H1 (cell line): ENCODE measurements around the gene ATF7IP. TPM values are rescaled to one million over a fixed set of nuclear protein-coding genes. Genes with fewer than 3 reads are reported as not detected.

Experiments
- CTCF ChIA-PET: fragments of 300-600 bp; sonication (Branson Sonifier 250); formaldehyde crosslinking; loops from one replicate; lab custom pipeline; 2021; ENCODE audit not compliant: partially characterized antibody; lab: Charles Lee
- POLR2A ChIA-PET: fragments of 300-600 bp; sonication (Branson Sonifier 250); formaldehyde crosslinking; loops from one replicate; lab custom pipeline; 2021; ENCODE audit warnings: inconsistent platforms; ENCODE audit not compliant: partially characterized antibody; lab: Charles Lee
- DNase-seq, 2 experiments: peaks; one replicate each; pipeline versions ENCODE4 v3.0.0 to v3.0.0-alpha.2; 2010 to 2022; ENCODE audit warnings: low spot score in 2 of 2, low read depth in 1 of 2, mixed read lengths in 1 of 2
- FAIRE-seq: peaks from 2 replicates; lab custom pipeline; 2011; peaks lifted over from hg19 to GRCh38; lab: Jason Lieb, UNC
- H2AFZ ChIP-seq: 2 replicates; pipeline ENCODE4 v1.8.1; 2012; ENCODE audit warnings: low read length, inconsistent platforms
- H2AK5ac ChIP-seq: 2 replicates; pipeline ENCODE4 v1.6.1; 2013; ENCODE audit warnings: low read depth, low read length
- H2BK120ac ChIP-seq: replicated peaks from 2 replicates; pipeline ENCODE3; 2013; ENCODE audit warnings: low read depth, low read length, inconsistent platforms
- H2BK12ac ChIP-seq: 2 replicates; pipeline ENCODE4 v1.6.1; 2013; ENCODE audit warnings: low read depth, low read length
- H2BK15ac ChIP-seq: 2 replicates; pipeline ENCODE4 v1.6.1; 2013; ENCODE audit warnings: low read length
- H2BK20ac ChIP-seq: 2 replicates; pipeline ENCODE4 v1.6.1; 2013; ENCODE audit warnings: low read length
- H2BK5ac ChIP-seq: 2 replicates; pipeline ENCODE4 v1.6.1; 2013; ENCODE audit warnings: low read depth, low read length
- H3K14ac ChIP-seq: 2 replicates; pipeline ENCODE4 v1.6.1; 2013; ENCODE audit warnings: inconsistent platforms; ENCODE audit not compliant: insufficient read length
- H3K18ac ChIP-seq: 2 replicates; pipeline ENCODE4 v1.6.1; 2013; ENCODE audit warnings: low read length; ENCODE audit errors: extremely low read depth
- H3K23ac ChIP-seq: 2 replicates; pipeline ENCODE4 v1.6.1; 2013; ENCODE audit warnings: inconsistent platforms; ENCODE audit not compliant: insufficient read length
- H3K23me2 ChIP-seq: 2 replicates; pipeline ENCODE4 v1.6.1; 2013; ENCODE audit warnings: low read depth, low read length
- H3K27ac ChIP-seq: 2 replicates; pipeline ENCODE4 v1.6.1; 2011; ENCODE audit warnings: low read depth, low read length, inconsistent platforms
- H3K27me3 ChIP-seq, 4 experiments: replicated peaks in 1 of 4; 1 replicate in 1 of 4; 2 replicates in 3 of 4; pipeline versions ENCODE4 v1.6.1 to v1.8.1; 2011 to 2013; ENCODE audit warnings: low read length in 3 of 4, mild to moderate bottlenecking in 3 of 4, inconsistent platforms in 2 of 4, mixed read lengths in 2 of 4, moderate library complexity in 1 of 4; ENCODE audit not compliant: control insufficient read depth in 3 of 4, insufficient read depth in 3 of 4; ENCODE audit errors: extremely low read depth in 1 of 4
- H3K36me3 ChIP-seq, 4 experiments: 2 replicates each; pipeline versions ENCODE4 v1.6.1 to v1.8.1; 2011 to 2013; ENCODE audit warnings: mild to moderate bottlenecking in 4 of 4, low read length in 3 of 4, moderate library complexity in 2 of 4, control low read depth in 1 of 4, inconsistent platforms in 1 of 4; ENCODE audit not compliant: insufficient read depth in 4 of 4, control insufficient read depth in 2 of 4
- H3K4ac ChIP-seq: replicated peaks from 2 replicates; pipeline ENCODE3; 2013; ENCODE audit warnings: low read length, low read depth, mixed read lengths, inconsistent platforms; ENCODE audit not compliant: insufficient read length
- H3K4me1 ChIP-seq, 4 experiments: replicated peaks in 1 of 4; 1 replicate in 1 of 4; 2 replicates in 3 of 4; pipeline versions ENCODE4 v1.6.1 to v1.8.1; 2011 to 2013; ENCODE audit warnings: low read length in 3 of 4, inconsistent platforms in 2 of 4, mixed read lengths in 1 of 4; ENCODE audit not compliant: insufficient read depth in 4 of 4, control insufficient read depth in 3 of 4
- H3K4me2 ChIP-seq, 2 experiments: 2 replicates each; pipeline versions ENCODE4 v1.6.1 to v1.8.1; 2011 to 2013; ENCODE audit warnings: low read depth in 2 of 2, low read length in 2 of 2, control low read depth in 1 of 2, inconsistent platforms in 1 of 2, mild to moderate bottlenecking in 1 of 2; ENCODE audit not compliant: insufficient read depth in 1 of 2
- H3K4me3 ChIP-seq, 4 experiments: fragments of 200-600, 300-600 bp in 1 of 4; sonication (generic), shearing (Covaris generic), sonication (Bioruptor Twin) in 1 of 4; 2 replicates each; pipeline versions ENCODE4 v1.5.1 to v1.8.1; 2011 to 2016; ENCODE audit warnings: low read length in 4 of 4, low read depth in 3 of 4, control low read depth in 2 of 4, inconsistent platforms in 2 of 4, mild to moderate bottlenecking in 2 of 4, mixed read lengths in 1 of 4, moderate library complexity in 1 of 4; ENCODE audit not compliant: insufficient read depth in 2 of 4; ENCODE audit errors: extremely low read depth in 1 of 4
- H3K56ac ChIP-seq: replicated peaks from 2 replicates; pipeline ENCODE3; 2013; ENCODE audit warnings: low read depth, mild to moderate bottlenecking, mixed read lengths, low read length, inconsistent platforms; ENCODE audit not compliant: insufficient read length
- H3K79me1 ChIP-seq: 2 replicates; pipeline ENCODE4 v1.6.1; 2013; ENCODE audit warnings: low read depth, low read length, control low read depth
- H3K79me2 ChIP-seq, 2 experiments: 2 replicates each; pipeline versions ENCODE4 v1.6.1 to v1.8.1; 2012 to 2013; ENCODE audit warnings: low read length in 2 of 2, mild to moderate bottlenecking in 2 of 2, inconsistent platforms in 1 of 2; ENCODE audit not compliant: insufficient read depth in 2 of 2, control insufficient read depth in 1 of 2
- H3K9ac ChIP-seq, 4 experiments: replicated peaks in 1 of 4; 1 replicate in 1 of 4; 2 replicates in 3 of 4; pipeline versions ENCODE4 v1.6.1 to v1.8.1; 2011 to 2013; ENCODE audit warnings: low read depth in 3 of 4, low read length in 3 of 4, control low read depth in 2 of 4, mild to moderate bottlenecking in 2 of 4, moderate library complexity in 2 of 4, inconsistent platforms in 1 of 4; ENCODE audit errors: extremely low read depth in 1 of 4
- H3K9me3 ChIP-seq, 2 experiments: 2 replicates each; pipeline versions ENCODE4 v1.6.1 to v1.8.1; 2012 to 2013; ENCODE audit warnings: mild to moderate bottlenecking in 2 of 2, moderate library complexity in 2 of 2, control low read depth in 1 of 2, inconsistent platforms in 1 of 2, low read depth in 1 of 2, low read length in 1 of 2, mixed read lengths in 1 of 2; ENCODE audit not compliant: insufficient read depth in 2 of 2
- H4K20me1 ChIP-seq, 2 experiments: replicated peaks in 1 of 2; 2 replicates each; pipeline versions ENCODE3 to v1.8.1; 2011 to 2013; ENCODE audit warnings: inconsistent platforms in 2 of 2, low read length in 2 of 2, mild to moderate bottlenecking in 1 of 2; ENCODE audit not compliant: insufficient read depth in 2 of 2, control insufficient read depth in 1 of 2
- H4K5ac ChIP-seq: 2 replicates; pipeline ENCODE4 v1.6.1; 2013; ENCODE audit warnings: low read length, low read depth, mixed read lengths, inconsistent platforms; ENCODE audit not compliant: insufficient read length
- H4K8ac ChIP-seq: 2 replicates; pipeline ENCODE4 v1.8.0; 2013; ENCODE audit warnings: mild to moderate bottlenecking, moderate library complexity, low read length, inconsistent platforms; ENCODE audit not compliant: insufficient read depth; ENCODE audit errors: extremely low read depth
- H4K91ac ChIP-seq: replicated peaks from 2 replicates; pipeline ENCODE3; 2013; ENCODE audit warnings: low read length, mixed read lengths, inconsistent platforms; ENCODE audit not compliant: insufficient read length
- ATF2 ChIP-seq: IDR thresholded peaks from 2 replicates; pipeline ENCODE4 v1.6.1; 2012; ENCODE audit warnings: low read length, inconsistent platforms
- BACH1 ChIP-seq: IDR thresholded peaks from 2 replicates; pipeline ENCODE4 v1.6.1; 2012; ENCODE audit warnings: low read length, improper control_type of control experiment
- CTBP2 ChIP-seq: IDR thresholded peaks from 2 replicates; pipeline ENCODE4 v1.7.0; 2011; ENCODE audit warnings: borderline replicate concordance, mild to moderate bottlenecking, moderate library complexity, mixed read lengths, low read length; ENCODE audit not compliant: insufficient read depth, insufficient read length
- HDAC6 ChIP-seq: IDR thresholded peaks from one replicate; pipeline ENCODE4 v1.7.1; 2012; ENCODE audit warnings: low read depth, mild to moderate bottlenecking, inconsistent platforms, low read length, moderate library complexity
- JUND ChIP-seq: IDR thresholded peaks from 2 replicates; pipeline ENCODE4 v1.6.1; 2011; ENCODE audit warnings: mild to moderate bottlenecking, improper control_type of control experiment, low read length
- SIX5 ChIP-seq: IDR thresholded peaks from 2 replicates; pipeline ENCODE4 v1.6.1; 2011; ENCODE audit warnings: mild to moderate bottlenecking, low read depth, low read length
- SRF ChIP-seq: IDR thresholded peaks from 2 replicates; pipeline ENCODE4 v1.6.1; 2011; ENCODE audit warnings: mild to moderate bottlenecking, low read depth, low read length, moderate library complexity
- TAF7 ChIP-seq: optimal IDR thresholded peaks from 2 replicates; pipeline ENCODE3; 2011; ENCODE audit warnings: low read depth, mild to moderate bottlenecking, inconsistent platforms, low read length, moderate library complexity, borderline replicate concordance
- TBP ChIP-seq: IDR thresholded peaks from 2 replicates; pipeline ENCODE4 v1.6.1; 2011; ENCODE audit warnings: low read depth, low read length, improper control_type of control experiment
- YY1 ChIP-seq: IDR thresholded peaks from 2 replicates; pipeline ENCODE4 v1.6.1; 2011; ENCODE audit warnings: low read depth, mild to moderate bottlenecking, low read length
- WGBS, 2 experiments: shearing (Covaris generic) in 1 of 2; methylation state at CpG; one replicate each; pipeline versions ENCODE4 v1.1.6 to v1.1.7; 2013 to 2015; ENCODE audit warnings: low lambda C conversion rate in 2 of 2, mixed read lengths in 2 of 2, inconsistent platforms in 1 of 2, low coverage in 1 of 2, missing lambda C conversion rate in 1 of 2; ENCODE audit not compliant: insufficient replicate concordance in 2 of 2, insufficient coverage in 1 of 2, insufficient read length in 1 of 2; ENCODE audit errors: extremely low coverage in 1 of 2, missing lambda C conversion rate in 1 of 2; 5-methylcytosine and 5-hydroxymethylcytosine counted together
- polyA plus RNA-seq, 7 experiments: library from polyadenylated mRNA; depleted of rRNA in 3 of 7; stranded (reverse) in 5 of 7; unstranded in 2 of 7; fragments of >200 nt in 5 of 7; fragments of 200-250 nt in 2 of 7; gene quantifications; 1 replicate in 5 of 7; 2 replicates in 1 of 7; 4 replicates in 1 of 7; pipeline versions ENCODE4 v1.2.1 to v1.2.3, GENCODE V29; 2011 to 2013; ENCODE audit warnings: missing spikeins in 2 of 7, mixed read lengths in 2 of 7
- total RNA-seq: library from RNA; stranded (reverse); fragmentation: NEBNext Ultra II Directional; extraction: Animal tissue kit (Norgen Biotek cat#: 25700); gene quantifications from 2 replicates; pipeline ENCODE4 v1.2.1, GENCODE V29; 2021
- TF ChIP-seq, protein P1 (sequence below): IDR thresholded peaks from 2 replicates; pipeline ENCODE4 v1.6.1; 2011; ENCODE audit warnings: low read length, improper control_type of control experiment

The ATF7IP gene
- total and polyA plus RNA-seq, 2 of the 8 experiments (the other 6 are each of a cell fraction or from before 2014, with no cell fraction given): 34.2 to 148 TPM

DNA sequence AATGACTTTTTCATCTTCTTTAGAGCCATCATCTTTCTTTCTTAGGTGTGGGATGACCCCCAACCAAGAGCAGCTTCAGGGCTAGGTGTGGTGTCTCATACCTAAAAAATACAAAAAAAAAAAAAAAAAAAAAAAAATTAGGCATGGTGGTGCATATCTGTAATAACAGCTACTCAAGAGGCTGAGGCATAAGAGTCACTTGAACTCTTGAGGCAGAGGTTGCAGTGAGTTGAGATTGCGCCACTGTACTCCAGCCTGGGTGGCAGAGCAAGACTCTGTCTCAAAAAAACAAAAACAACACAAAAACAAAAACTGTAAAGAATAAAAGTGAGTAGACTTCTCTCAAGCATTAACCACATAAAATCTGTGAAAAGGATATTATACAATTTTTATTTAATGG, 8.0 kb upstream of the ATF7IP start:
- Histone ChIP-seq H3K56ac (no peak overlapping the region), H4K91ac (no peak overlapping the region)
- DNase-seq: no peak

More for the DNA sequence above, 8.0 kb upstream of the ATF7IP start:
- TF ChIP-seq CTBP2 (no peak), TBP (no peak), SRF (no peak), BACH1 (no peak), YY1 (no peak), HDAC6 (no peak), JUND (no peak), SIX5 (no peak), ATF2 (no peak), TAF7 (no peak)
- TF ChIP-seq, protein P1, sequence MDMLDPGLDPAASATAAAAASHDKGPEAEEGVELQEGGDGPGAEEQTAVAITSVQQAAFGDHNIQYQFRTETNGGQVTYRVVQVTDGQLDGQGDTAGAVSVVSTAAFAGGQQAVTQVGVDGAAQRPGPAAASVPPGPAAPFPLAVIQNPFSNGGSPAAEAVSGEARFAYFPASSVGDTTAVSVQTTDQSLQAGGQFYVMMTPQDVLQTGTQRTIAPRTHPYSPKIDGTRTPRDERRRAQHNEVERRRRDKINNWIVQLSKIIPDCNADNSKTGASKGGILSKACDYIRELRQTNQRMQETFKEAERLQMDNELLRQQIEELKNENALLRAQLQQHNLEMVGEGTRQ: no peak
- H3K23me2 ChIP-seq: no peaks in the 10 kb centered on the region
- no peak overlapping the region for H3K27ac ChIP-seq
- H3K4ac ChIP-seq: no peak overlapping the region
- H2BK12ac ChIP-seq: no peak overlapping the region
- no peaks in the 10 kb centered on the region for H4K20me1 ChIP-seq
- no peak overlapping the region for H2BK15ac ChIP-seq
- H3K9me3 ChIP-seq: peaks cover 11 to 24% of the 10 kb centered on the region in 2 experiments
- H3K27me3 ChIP-seq: no peaks in the 10 kb centered on the region
- H2AK5ac ChIP-seq: no peak overlapping the region
- no peaks in the 10 kb centered on the region for H3K36me3 ChIP-seq
- no peak overlapping the region for H3K14ac ChIP-seq
- ChIA-PET POLR2A (interaction anchor here (1.3 to 2.0 kb wide), 2 partner anchors 8 to 100 kb away, joined by 3 to 4 read pairs; partner anchors contain the start of gene ATF7IP), CTCF (interaction anchor here (0.6 to 3.9 kb wide), 2 partner anchors 119 to 405 kb away, joined by 3 to 14 read pairs; no protein-coding TSS in a partner anchor)
- H3K18ac ChIP-seq: no peak overlapping the region
- H3K79me2 ChIP-seq: no peaks in the 10 kb centered on the region
- H3K9ac ChIP-seq: no peak overlapping the region
- H2BK120ac ChIP-seq: no peak overlapping the region
- WGBS, 2 experiments: 100% methylated on average over 1 of the region's 1 CpG; no CpG with 5 or more reads in 1 of the 2 experiments
- H4K5ac ChIP-seq: no peak overlapping the region
- no peak overlapping the region for H2BK5ac ChIP-seq
- H4K8ac ChIP-seq: no peak overlapping the region
- H3K79me1 ChIP-seq: no peaks in the 10 kb centered on the region
- H2BK20ac ChIP-seq: no peak overlapping the region
- H3K4me1 ChIP-seq: no peaks in the 10 kb centered on the region
- H2AFZ ChIP-seq: no peak overlapping the region
- no peak overlapping the region for H3K4me2 ChIP-seq
- FAIRE-seq: no peak
- H3K4me3 ChIP-seq: no peak overlapping the region
- no peak overlapping the region for H3K23ac ChIP-seq
